HG02678 (cell line): ENCODE data around the gene GLIS1.

Experiments
- ATAC-seq: cut with Tn5 transposase; IDR thresholded peaks from one replicate; pipeline ENCODE4 v1.9.1; 2021; ENCODE audit warnings: mild to moderate bottlenecking, moderate library complexity; ENCODE audit not compliant: unreplicated experiment

Gene GLIS1

GRCh38 chr1:53721088-53721487, 17.9 kb downstream of the GLIS1 start:
- ATAC-seq, result no peak

- no peak for ATAC-seq
Observed at GRCh38 chr1:53719469-53719868, 19.5 kb downstream of the GLIS1 start.

GRCh38 chr1:53718443-53718842, 20.5 kb downstream of the GLIS1 start:
- no peak for ATAC-seq

- no peak for ATAC-seq
Observed at GRCh38 chr1:53717025-53717804, 21.7 kb downstream of the GLIS1 start.

- no peak for ATAC-seq
Observed at GRCh38 chr1:53716150-53716549, 22.8 kb downstream of the GLIS1 start.

GRCh38 chr1:53715478-53715877, 23.5 kb downstream of the GLIS1 start:
- ATAC-seq, result no peak

- no peak for ATAC-seq
Observed at GRCh38 chr1:53712276-53712675, 26.7 kb downstream of the GLIS1 start.

GRCh38 chr1:53710584-53710983, 28.4 kb downstream of the GLIS1 start:
- no peak for ATAC-seq

DNA sequence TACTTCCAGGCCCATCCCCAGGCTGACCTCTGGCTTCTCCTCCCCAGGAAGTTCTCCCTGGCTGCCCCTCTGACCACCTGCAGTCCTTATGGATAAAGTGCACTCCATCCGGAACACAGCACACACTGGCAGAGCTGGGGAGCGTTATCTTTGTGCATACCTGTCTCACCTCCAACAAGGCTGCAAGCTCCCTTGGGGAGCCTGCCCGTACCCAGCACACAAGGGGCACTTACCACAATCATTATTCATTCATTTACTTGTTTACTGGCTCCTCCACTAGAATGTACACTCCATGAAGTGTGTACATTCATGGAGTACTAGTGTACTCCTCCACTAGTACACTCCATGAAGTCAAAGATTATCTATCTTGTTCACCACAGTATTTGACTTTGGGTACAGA, 30.3 kb downstream of the GLIS1 start:
- no peak for ATAC-seq

DNA sequence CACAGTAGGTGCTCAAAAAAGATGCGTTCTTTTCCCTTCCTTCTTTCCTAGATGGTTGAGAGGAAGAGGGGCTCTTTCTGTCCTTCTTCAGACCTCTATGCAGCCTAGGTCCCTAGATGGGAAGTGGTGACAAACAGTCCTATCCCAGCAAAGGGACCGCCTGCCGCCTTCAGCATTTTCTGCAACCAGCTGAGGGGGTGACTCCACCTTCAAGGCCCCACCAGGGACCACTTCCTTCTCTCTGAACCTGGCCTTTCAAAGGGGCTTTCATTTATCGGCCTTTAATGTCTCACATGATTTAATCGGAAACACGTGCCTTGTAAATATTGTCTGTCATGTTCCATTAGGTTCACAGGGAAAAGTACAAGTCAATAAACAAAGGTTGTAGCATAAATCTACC, 32.6 kb downstream of the GLIS1 start:
- ATAC-seq, result no peak

DNA sequence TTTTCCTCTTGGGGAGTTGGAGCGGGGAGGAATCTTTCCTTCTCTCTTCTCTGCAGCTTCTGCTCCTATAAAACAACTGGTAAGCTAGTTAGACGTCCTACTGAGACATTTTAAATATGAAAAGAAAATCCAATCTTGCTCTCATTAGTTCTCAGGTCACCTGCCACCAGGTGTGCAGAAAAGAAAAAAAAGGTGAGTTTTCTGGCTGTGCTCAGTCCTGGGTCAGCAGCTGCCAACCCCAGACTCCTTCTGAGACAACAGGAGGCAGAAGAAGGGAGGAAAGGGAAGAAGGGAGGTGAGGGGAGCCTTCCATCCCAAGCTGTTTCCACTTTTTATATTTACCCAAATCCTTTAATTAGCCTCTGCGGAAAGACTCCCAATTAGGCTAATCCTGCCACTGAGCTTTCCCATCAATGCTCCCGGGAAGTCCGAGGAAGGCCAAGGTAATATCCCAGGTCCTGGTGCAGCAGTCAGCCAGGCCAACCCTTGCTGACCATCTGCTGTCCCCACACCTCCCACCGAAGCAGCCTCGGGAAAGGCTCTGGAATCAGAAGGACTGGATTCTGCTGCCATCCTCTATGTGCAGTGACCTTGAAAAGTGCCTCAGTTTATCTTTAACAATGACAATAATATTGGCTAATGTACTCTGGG, 33.4 kb downstream of the GLIS1 start:
- no peak for ATAC-seq

DNA sequence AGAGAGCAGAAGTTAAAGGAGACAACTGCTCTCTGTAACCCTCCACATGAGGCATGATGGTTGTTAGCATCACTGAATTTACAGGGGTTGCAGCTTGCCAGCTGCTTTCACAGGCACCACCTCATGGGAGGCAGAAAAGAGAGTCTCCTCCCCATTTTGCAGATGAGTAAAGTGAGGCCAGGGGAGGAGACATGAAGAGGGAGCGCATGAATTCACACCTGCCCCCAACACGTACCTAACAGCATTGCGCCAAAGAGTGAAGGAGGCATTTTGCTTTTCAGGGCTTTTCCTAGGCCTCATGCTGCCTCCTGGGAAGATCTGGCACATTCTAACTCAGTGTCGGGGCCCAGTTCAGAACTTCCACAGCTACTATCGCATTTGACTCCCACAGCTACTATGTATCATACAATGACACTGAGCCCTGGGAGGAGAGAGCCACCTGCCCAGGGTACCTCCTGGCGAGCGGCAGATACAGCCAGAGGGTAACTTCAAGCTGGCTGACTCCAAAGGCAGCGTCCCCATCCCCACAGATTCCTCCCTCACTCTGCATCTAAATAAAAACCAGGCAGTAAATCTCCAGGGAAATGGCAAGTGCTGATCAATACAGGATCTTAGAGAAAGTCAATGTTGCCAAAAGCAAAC, 34.0 kb downstream of the GLIS1 start:
- no peak for ATAC-seq

DNA sequence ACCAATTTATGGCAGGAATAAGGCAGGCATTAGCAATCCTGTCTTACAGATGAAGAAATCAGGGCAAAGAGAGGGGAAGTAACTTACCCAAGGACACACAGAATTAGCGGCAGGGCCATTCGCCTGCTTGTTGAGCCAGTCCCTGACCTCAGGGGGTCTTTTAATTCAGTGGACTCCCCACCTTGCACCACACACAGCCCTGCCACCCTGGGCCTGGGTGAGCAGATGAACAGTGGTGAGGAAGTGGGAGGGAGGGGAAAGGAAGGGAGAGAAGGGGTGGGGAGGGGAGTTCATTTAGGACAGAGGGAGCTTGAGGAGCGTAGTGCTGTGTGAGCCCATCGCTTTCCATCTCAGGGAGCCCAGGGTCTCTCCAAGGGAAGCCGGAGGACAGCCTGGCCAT, 34.7 kb downstream of the GLIS1 start:
- no peak for ATAC-seq

- ATAC-seq, result no peak
Observed at GRCh38 chr1:53703174-53703573, 35.8 kb downstream of the GLIS1 start.

DNA sequence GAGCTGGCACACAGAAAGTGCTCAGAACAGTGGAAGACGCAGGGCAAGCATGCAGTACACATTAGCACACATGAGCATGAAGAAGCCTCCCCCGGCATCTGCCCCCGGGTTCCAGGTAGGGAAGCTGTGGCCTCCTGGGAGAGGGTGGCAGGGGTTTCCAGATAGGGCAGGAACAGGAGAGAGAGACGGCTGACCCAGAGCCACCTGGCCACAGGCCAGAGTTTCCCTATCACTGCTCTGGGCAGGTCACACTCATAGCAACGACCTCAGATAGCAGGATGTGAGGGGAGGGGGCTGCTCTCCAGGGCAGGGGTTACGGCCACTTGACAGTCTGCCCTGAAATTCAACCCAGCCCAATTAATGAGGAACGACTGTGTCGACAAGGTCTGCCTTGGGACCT, 36.6 kb downstream of the GLIS1 start:
- ATAC-seq, result no peak

DNA sequence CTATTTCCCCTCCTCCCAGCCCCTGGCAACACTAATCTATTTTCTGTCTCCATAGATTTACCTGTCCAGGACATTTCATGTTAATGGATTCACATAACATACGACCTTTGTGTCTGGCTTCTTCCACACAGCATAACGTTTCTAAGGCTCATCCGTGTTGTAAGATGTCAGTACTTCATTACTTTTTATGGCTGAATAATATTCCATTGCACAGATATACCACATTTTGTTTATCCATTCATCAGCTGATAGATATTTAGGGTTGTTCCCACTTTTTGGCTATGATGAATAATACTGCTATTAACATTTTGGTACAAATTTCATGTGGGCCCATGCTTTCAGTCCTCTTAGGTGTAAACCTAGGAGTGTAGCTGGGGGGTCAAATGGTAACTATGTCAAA, 38.2 kb downstream of the GLIS1 start:
- ATAC-seq, result no peak

DNA sequence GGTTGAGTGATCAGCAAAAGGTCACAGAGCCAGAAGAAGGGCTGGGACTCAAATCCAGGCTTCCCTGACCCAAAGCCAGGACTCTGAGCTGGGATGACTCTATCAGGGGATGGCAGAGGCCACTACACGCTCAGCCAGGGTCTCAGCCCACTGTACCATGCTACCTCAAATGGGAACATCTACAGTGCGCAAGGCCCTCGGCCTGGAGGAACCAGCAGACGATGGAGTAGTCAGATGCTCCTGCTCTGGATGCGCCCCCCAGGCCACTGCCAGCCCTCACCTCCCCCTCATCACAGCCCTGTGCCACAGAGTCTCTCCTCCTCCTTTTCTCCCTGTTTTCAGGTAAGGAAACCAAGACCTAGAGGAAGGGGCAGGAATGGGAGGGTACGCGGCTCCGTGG, 39.0 kb downstream of the GLIS1 start:
- no peak for ATAC-seq

- ATAC-seq, result no peak
Observed at GRCh38 chr1:53698384-53698980, 40.5 kb downstream of the GLIS1 start.

DNA sequence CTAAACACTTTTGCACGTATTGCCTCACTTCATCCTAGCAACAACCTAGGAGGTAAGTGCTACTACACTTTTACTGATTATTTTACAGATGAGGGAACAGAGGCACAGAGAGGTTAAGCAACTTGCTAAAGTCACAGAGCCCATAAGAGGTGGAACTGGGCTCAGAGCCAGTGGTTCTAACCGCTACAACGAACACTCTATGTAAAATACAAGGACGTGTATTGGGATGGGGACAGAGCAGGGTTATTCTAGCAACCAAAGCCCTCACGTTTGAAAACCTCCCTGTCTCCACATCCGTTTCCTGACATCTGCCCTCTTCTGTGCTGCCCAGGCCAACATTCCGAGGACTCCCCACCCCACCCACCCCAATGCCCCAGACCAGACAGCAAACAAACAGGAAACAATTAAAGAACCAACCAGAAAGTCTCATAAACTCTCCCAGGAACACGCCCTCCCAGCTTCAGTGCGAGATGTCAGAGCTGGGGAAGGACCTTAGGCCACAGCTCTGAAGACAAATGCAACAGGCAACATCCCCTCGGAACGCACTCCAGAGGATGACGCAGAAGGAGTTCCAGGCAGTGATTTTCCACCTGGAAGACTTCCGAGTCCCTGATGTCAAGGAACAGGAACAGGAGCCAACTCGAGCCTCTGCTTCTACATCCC, 41.1 kb downstream of the GLIS1 start:
- no peak for ATAC-seq

DNA sequence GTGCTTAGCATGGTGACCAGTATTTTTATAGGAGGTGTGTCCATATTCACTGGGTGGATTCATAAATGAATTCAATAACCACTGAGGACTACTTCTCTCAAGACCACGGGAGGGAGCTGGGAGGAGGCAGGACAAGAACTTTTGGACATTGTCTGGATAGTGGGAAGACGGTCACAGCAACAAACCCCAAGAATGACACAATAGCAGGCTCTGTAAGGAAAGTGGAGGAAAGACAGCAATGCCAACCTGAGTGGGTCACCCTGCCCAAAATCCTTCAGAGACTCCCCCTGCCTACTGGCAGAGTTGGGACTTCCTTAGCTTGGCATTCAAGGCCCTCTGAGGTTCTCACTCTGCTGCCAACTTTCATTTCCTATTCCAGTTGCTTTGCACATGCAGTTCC, 42.0 kb downstream of the GLIS1 start:
- no peak for ATAC-seq

- ATAC-seq, result no peak
Observed at GRCh38 chr1:53696571-53696970, 42.4 kb downstream of the GLIS1 start.
